Fibroblast of pulmonary artery (primary cell): ENCODE measurements around the gene SNRNP200.

Source experiments
- DNase-seq: peaks from one replicate; pipeline ENCODE4 v3.0.0-alpha.2; 2010; ENCODE audit warnings: low read depth
- H3K4me3 ChIP-seq: replicated peaks from 2 replicates; pipeline ENCODE4 v1.5.1; 2011; ENCODE audit warnings: low read depth, mild to moderate bottlenecking, control low read depth, low read length, moderate library complexity
- TF ChIP-seq, protein P1 (sequence below): IDR thresholded peaks from 2 replicates; pipeline ENCODE4 v1.5.1; 2011; ENCODE audit warnings: mild to moderate bottlenecking, control low read depth, low read length, inconsistent platforms; ENCODE audit errors: missing control alignments

SNRNP200 gene

DNA sequence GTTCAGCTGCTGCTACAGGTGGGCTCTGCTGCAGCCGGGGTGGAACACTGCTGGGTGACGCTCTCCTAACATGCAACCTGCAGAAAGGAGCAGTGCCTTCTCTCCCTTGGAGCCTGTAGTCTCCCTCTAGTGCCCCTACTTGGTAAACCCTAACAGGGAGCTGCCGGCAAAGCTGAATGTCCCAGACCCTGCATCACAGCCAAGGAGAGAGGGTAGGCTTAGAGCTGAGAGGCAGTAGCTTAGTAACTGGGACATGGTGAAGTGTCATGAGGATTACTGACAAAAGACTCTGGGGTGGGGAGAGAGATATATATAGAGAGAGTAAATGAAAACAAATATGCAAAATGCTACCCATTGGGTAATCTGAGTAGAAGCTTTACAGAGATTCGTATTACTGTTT is 40.1 kb upstream of the SNRNP200 start:
- TF ChIP-seq, protein P1, sequence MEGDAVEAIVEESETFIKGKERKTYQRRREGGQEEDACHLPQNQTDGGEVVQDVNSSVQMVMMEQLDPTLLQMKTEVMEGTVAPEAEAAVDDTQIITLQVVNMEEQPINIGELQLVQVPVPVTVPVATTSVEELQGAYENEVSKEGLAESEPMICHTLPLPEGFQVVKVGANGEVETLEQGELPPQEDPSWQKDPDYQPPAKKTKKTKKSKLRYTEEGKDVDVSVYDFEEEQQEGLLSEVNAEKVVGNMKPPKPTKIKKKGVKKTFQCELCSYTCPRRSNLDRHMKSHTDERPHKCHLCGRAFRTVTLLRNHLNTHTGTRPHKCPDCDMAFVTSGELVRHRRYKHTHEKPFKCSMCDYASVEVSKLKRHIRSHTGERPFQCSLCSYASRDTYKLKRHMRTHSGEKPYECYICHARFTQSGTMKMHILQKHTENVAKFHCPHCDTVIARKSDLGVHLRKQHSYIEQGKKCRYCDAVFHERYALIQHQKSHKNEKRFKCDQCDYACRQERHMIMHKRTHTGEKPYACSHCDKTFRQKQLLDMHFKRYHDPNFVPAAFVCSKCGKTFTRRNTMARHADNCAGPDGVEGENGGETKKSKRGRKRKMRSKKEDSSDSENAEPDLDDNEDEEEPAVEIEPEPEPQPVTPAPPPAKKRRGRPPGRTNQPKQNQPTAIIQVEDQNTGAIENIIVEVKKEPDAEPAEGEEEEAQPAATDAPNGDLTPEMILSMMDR: peak; percentile 18
- no peak overlapping the region for H3K4me3 ChIP-seq
- DNase-seq: no peak

DNA sequence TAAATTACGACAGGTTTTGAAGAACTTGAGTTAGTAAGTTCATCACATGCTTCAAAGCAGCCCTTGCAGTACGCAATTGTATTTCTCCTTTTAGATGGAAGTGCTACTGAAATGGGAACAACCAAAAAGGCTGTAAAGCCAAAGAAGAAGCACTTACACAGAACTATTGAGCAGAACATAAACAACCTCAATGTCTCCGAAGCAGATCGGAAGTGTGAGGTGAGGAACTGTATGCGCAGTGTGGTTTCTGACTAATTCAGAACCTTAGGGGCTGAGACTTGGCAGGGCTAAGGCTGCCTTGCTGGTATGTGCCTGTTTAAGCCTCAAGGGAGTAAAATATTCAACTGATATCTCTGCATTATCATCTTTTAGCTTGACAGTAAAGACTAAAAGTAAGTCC is 38.7 kb upstream of the SNRNP200 start:
- TF ChIP-seq, protein P1: no peak
- DNase-seq: no peak
- no peak overlapping the region for H3K4me3 ChIP-seq

DNA sequence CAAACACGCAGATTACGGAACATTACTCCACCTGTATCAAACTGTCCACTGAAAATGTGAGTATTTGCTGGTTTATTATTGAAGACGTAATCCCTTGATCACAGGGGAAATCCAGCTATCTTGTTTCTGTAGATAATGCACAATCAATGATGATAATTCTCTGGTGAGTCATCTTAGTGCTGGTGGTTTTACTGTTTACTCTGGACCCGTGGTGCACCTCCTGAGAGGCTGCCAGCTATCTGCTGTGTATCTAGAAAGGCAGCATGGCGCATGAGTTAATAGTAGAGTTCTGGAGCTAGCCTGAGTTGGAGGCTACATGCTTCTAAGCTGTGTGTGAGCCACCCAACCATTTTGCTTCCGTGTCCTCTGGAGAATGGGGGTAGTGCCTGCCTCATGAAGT is 36.7 kb upstream of the SNRNP200 start:
- TF ChIP-seq, protein P1: no peak
- peak; percentile 65 for DNase-seq

DNA sequence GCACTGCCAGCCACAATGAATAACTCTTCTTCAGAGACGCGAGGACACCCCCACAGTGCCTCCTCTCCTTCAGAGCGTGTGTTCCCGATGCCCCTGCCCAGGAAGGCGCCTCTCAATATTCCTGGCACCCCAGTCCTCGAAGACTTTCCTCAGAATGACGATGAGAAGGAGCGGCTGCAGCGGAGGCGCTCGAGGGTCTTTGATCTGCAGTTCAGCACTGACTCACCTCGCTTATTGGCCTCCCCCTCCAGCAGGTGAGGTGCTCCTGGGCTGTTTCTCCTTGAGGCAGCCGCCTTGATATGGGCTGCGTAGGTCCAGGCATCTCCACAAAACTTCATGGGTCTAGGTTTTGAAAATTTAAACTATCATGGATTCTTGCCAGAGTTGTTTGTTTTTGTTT is 36.3 kb upstream of the SNRNP200 start:
- no peak for DNase-seq
- TF ChIP-seq, protein P1: no peak
- no peak overlapping the region for H3K4me3 ChIP-seq

More for the DNA sequence above, 36.7 kb upstream of the SNRNP200 start:
- H3K4me3 ChIP-seq: no peak overlapping the region

DNA sequence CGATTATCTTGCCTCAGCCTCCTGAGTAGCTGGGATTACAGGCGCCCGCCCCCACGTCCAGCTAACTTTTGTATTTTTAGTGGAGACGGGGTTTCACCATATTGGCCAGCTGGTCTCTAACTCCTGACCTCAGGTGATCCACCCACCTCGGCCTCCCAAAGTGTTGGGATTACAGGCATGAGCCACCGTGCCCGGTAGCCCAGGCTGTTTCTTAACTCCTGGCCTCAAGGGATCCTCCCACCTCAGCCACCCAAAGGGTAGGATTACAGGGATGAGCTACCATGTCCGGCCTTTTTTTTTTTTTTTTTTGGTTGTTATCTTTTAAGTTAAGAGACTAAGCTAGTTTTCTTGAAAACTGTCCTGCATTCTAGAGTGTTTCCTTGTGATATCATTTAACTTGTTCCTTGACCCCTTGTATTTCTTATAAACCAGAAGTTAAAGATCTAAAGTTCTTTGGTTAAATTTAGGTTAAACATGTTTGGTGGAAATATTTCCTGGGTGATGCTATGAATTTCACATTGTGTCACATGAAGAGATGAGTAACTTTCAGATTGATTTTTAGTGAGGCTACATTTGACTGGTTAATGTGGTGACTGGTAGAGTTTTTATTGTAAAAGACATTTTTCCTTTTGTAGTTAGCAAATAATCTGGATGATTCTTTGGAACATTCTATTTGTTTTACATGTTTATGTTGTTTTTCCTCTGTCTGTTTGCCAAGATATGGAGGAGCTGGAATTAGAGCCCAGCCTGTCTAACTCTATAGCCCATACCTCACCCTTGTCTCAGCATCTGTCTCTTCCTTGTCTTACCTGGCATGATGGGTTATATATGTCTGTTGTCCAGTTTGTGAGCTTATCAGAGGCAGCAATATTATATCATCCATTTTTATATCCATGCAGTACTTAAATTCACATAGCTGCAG is 35.4 kb upstream of the SNRNP200 start:
- TF ChIP-seq, protein P1: no peak
- no peak for DNase-seq
- no peak overlapping the region for H3K4me3 ChIP-seq

DNA sequence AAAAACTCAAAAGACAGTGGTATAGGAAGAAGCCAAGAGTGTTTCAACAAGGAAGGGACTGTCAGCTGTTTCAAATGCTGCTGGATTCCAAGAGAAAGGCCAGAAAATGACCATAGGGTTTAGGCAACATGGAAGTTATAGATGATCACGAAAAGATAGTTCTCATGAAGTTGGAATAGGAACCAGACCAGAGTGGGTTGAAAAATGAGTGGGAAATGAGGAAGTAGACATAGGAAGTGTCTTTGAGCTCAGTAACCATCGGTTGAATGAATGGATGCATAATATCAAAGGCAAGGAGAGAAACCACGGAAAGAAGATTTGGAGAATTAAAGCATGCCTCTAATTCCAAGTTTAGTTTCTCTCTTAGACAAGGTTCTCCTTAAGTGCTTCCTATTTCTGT is 31.5 kb upstream of the SNRNP200 start:
- TF ChIP-seq, protein P1: no peak
- no peak overlapping the region for H3K4me3 ChIP-seq
- no peak for DNase-seq
